Lung (tissue), 12 donors: Measurements from ENCODE around the gene PAK1. TPM values are rescaled to one million over a fixed set of nuclear protein-coding genes. Genes with fewer than 3 reads are reported as not detected.

Source experiments
- ATAC-seq: fragments of 200-7000 bp; cut with Tn5 transposase; one replicate; pipeline ENCODE4 v1.9.1; 2020; ENCODE audit warnings: moderate number of reproducible peaks; ENCODE audit not compliant: insufficient read depth, low FRiP score
- DNase-seq, 3 donors: peaks; one replicate each; pipeline ENCODE4 v3.0.0-alpha.2; 2013 to 2017
- H3K27ac ChIP-seq, 2 donors: one replicate each; pipeline ENCODE4 v1.5.1; 2013; ENCODE audit warnings: mild to moderate bottlenecking in 2 of 2, moderate library complexity in 2 of 2, control low read depth in 1 of 2, inconsistent platforms in 1 of 2, low read depth in 1 of 2, low read length in 1 of 2
- H3K27me3 ChIP-seq, 3 donors: one replicate each; pipeline ENCODE4 v1.5.1; 2013; ENCODE audit warnings: low read length in 2 of 3; ENCODE audit not compliant: control insufficient read depth in 3 of 3, insufficient read depth in 3 of 3
- H3K36me3 ChIP-seq, 4 donors: one replicate each; pipeline ENCODE4 v1.5.1; 2013; ENCODE audit warnings: low read length in 4 of 4, mild to moderate bottlenecking in 1 of 4, moderate library complexity in 1 of 4; ENCODE audit not compliant: control insufficient read depth in 4 of 4, insufficient read depth in 4 of 4
- H3K4me1 ChIP-seq, 5 donors: one replicate each; pipeline ENCODE4 v1.5.1; 2013; ENCODE audit warnings: low read length in 5 of 5, mild to moderate bottlenecking in 2 of 5, moderate library complexity in 1 of 5; ENCODE audit not compliant: control insufficient read depth in 5 of 5, insufficient read depth in 5 of 5
- H3K4me3 ChIP-seq: one replicate; pipeline ENCODE4 v1.5.1; 2013; ENCODE audit warnings: mild to moderate bottlenecking, control low read depth, moderate library complexity
- H3K9ac ChIP-seq, 2 donors: one replicate each; pipeline ENCODE4 v1.5.1; 2013; ENCODE audit warnings: low read length in 2 of 2, control low read depth in 1 of 2; ENCODE audit not compliant: insufficient read depth in 1 of 2
- H3K9me3 ChIP-seq, 4 donors: one replicate each; pipeline ENCODE4 v1.5.1; 2013; ENCODE audit warnings: low read length in 3 of 4, mild to moderate bottlenecking in 1 of 4, moderate library complexity in 1 of 4; ENCODE audit not compliant: control insufficient read depth in 4 of 4, insufficient read depth in 3 of 4
- WGBS, 2 donors: extraction: QIAGEN DNeasy Blood & Tissue Kit; methylation state at CpG; one replicate each; pipeline ENCODE4 v1.1.7; 2013; 5-methylcytosine and 5-hydroxymethylcytosine counted together
- polyA plus RNA-seq, 2 donors: library from polyadenylated mRNA; stranded (reverse); fragments of 200-250 nt; gene quantifications; one replicate each; pipeline ENCODE4 v1.2.1, GENCODE V29; 2013
- total RNA-seq, 2 donors: library from RNA; depleted of rRNA in 1 of 2; stranded (reverse); fragments of >200 nt in 1 of 2; gene quantifications; one replicate each; pipeline ENCODE4 v1.2.1, GENCODE V29; 2014 to 2021
- TF ChIP-seq, protein P1 (sequence below): IDR thresholded peaks from 2 replicates; pipeline ENCODE4 v1.5.1; 2012; ENCODE audit warnings: mild to moderate bottlenecking; ENCODE audit errors: control extremely low read depth, extremely low read depth
- donor health status: control.
- donor health status: control.
- donor health status: Bipolar disorder and iron deficiency.
- donor health status: healthy.
- donor health status: DM: yes; HTN: yes; CAD: no.

PAK1 gene
- total and polyA plus RNA-seq, 4 donors, result 8.4 to 70.6 (median 29.8) TPM

DNA sequence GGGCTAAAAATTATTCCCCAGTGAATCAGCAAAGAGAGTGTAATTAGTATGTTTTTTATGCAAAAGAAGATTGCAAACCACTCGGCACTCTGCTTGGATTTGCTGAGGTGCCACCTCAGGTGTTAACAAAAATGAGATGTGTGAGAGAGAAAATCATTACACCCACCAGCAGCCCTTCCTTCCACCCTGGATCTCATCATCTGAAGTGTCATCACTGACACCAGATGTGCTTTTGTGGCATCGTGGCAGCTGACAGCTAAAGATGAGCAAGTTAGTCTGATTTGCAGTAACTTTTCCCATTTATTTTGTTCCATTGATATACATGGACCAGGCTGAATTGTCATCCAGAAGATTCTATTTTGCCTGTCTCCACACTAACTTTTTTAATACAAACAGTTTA lies 44.6 kb upstream of the PAK1 start:
- no peak overlapping the region for H3K9ac ChIP-seq
- no peaks in the 10 kb centered on the region for H3K27me3 ChIP-seq
- H3K4me3 ChIP-seq, result no peak overlapping the region
- no peak for ATAC-seq
- WGBS, 2 donors, result 75 to 83% methylated on average over 2 of the region's 2 CpGs
- DNase-seq, result no peak
- TF ChIP-seq, protein P1, sequence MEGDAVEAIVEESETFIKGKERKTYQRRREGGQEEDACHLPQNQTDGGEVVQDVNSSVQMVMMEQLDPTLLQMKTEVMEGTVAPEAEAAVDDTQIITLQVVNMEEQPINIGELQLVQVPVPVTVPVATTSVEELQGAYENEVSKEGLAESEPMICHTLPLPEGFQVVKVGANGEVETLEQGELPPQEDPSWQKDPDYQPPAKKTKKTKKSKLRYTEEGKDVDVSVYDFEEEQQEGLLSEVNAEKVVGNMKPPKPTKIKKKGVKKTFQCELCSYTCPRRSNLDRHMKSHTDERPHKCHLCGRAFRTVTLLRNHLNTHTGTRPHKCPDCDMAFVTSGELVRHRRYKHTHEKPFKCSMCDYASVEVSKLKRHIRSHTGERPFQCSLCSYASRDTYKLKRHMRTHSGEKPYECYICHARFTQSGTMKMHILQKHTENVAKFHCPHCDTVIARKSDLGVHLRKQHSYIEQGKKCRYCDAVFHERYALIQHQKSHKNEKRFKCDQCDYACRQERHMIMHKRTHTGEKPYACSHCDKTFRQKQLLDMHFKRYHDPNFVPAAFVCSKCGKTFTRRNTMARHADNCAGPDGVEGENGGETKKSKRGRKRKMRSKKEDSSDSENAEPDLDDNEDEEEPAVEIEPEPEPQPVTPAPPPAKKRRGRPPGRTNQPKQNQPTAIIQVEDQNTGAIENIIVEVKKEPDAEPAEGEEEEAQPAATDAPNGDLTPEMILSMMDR, result no peak
- H3K9me3 ChIP-seq, result no peaks in the 10 kb centered on the region
- no peak overlapping the region for H3K27ac ChIP-seq
- H3K36me3 ChIP-seq, result no peaks in the 10 kb centered on the region
- no peaks in the 10 kb centered on the region for H3K4me1 ChIP-seq

DNA sequence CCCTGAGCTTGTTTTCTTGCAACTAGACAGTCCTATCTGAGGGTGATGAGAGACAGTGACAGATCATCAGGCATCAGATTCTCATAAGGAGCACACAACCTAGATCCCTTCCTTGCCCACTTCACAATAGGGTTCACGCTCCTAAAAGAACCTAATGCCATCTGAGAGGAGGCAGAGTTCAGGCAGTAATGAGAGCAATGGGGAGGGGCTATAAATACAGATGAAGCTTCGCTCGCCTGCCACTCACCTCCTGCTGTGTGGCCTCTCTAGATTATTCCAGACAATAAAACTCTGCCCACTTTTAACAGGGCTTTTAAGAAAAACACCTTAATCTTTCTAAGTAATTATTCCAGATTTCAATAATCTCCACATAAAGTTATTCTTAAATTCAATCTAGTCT lies 43.9 kb upstream of the PAK1 start:
- H3K4me3 ChIP-seq, result no peak overlapping the region
- DNase-seq, result no peak
- H3K9me3 ChIP-seq, result no peaks in the 10 kb centered on the region
- H3K27me3 ChIP-seq, result no peaks in the 10 kb centered on the region
- no peak for ATAC-seq
- H3K36me3 ChIP-seq, result no peaks in the 10 kb centered on the region
- no peaks in the 10 kb centered on the region for H3K4me1 ChIP-seq
- no peak overlapping the region for H3K9ac ChIP-seq
- WGBS, 2 donors, result 92% methylated on average over 3 of the region's 3 CpGs
- no peak overlapping the region for H3K27ac ChIP-seq
- TF ChIP-seq, protein P1, result no peak

DNA sequence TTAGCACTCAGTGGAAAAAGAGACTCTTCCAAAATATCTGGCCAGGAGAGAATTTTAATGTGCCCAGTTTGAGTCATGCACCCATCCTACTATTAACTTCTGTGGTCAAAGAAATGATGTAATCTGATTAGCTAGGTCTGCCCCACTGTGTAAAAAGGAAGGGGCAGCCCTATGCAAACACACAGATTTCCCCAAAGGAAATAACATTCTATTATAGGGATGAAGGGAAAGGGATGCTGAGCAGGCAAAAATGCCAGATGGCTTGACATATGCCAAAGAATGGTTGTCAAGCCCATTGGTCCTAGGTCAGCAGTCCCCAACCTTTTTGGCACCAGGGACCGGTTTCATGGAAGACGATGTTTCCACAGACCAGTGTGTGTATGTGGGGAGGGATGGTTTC lies 43.3 kb upstream of the PAK1 start:
- Histone ChIP-seq H3K4me3 (no peak overlapping the region), H3K36me3 (no peaks in the 10 kb centered on the region), H3K27me3 (no peaks in the 10 kb centered on the region), H3K9ac (no peak overlapping the region), H3K9me3 (no peaks in the 10 kb centered on the region), H3K4me1 (no peaks in the 10 kb centered on the region), H3K27ac (no peak overlapping the region)
- 94 to 98% methylated on average over 2 of the region's 2 CpGs for WGBS, 2 donors
- DNase-seq (no peak), ATAC-seq (no peak)
- TF ChIP-seq, protein P1, result no peak

DNA sequence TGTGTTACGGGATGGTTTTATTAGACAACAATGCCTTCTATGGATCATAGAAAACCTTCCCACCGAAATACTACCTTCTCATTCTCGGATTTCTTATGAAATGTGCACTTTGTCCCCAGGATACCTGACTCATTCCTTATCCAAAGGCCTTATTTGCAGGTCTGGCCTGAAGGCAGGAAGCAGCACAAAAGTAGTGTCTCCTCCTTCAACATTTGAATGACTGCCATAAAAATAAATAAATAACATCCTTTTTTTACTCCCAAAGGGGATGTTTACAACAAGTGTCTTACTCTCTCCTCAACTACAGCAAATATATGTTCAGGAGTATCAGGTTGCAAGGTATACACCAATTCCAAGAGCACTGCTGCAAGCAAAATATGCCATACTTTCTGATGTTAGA lies 41.6 kb upstream of the PAK1 start:
- Histone ChIP-seq H3K27ac (no peak overlapping the region), H3K36me3 (no peaks in the 10 kb centered on the region), H3K9ac (no peak overlapping the region), H3K9me3 (no peaks in the 10 kb centered on the region), H3K4me1 (no peaks in the 10 kb centered on the region), H3K27me3 (no peaks in the 10 kb centered on the region), H3K4me3 (no peak overlapping the region)
- TF ChIP-seq, protein P1, result no peak
- DNase-seq, result no peak
- 81 to 90% methylated on average over 3 of the region's 3 CpGs for WGBS, 2 donors
- no peak for ATAC-seq
